DMS53 treated with DMSO at 0.1 percent for 48 hours (cell line): ENCODE measurements around the gene KCNMB1.
"Not testable (repeated sequence)": the region's sequence is repeated elsewhere in the genome, so short reads cannot be mapped to it uniquely, and the experiment has no call there.

Experiments
- DNase-seq: peaks from one replicate; lab custom pipeline; 2025; ENCODE audit not compliant: unreplicated experiment; lab: John Stamatoyannopoulos, UW

Gene KCNMB1

GRCh38 chr5:170378740-170379139 is 10.4 kb downstream of the KCNMB1 start:
- DNase-seq, result no peak

- no peak for DNase-seq
These were observed 12.1 kb downstream of the KCNMB1 start for GRCh38 chr5:170377027-170377426.

- not testable (repeated sequence) for DNase-seq
These were observed 12.6 kb downstream of the KCNMB1 start for GRCh38 chr5:170376526-170376925.

- DNase-seq, result no peak
These were observed 13.9 kb downstream of the KCNMB1 start for GRCh38 chr5:170375283-170375682.

GRCh38 chr5:170372971-170373370 is 16.2 kb downstream of the KCNMB1 start:
- no peak for DNase-seq

GRCh38 chr5:170368586-170368985 is 20.6 kb downstream of the KCNMB1 start:
- DNase-seq, result no peak

GRCh38 chr5:170366276-170366675 is 22.9 kb downstream of the KCNMB1 start:
- DNase-seq, result no peak

GRCh38 chr5:170365831-170366230 is 23.3 kb downstream of the KCNMB1 start:
- no peak for DNase-seq

- no peak for DNase-seq
These were observed 24.2 kb downstream of the KCNMB1 start for GRCh38 chr5:170365011-170365410.

- DNase-seq, result no peak
These were observed 25.5 kb downstream of the KCNMB1 start for GRCh38 chr5:170363671-170364070.

GRCh38 chr5:170362656-170363055 is 26.5 kb downstream of the KCNMB1 start:
- no peak for DNase-seq

- DNase-seq, result no peak
These were observed 27.1 kb downstream of the KCNMB1 start for GRCh38 chr5:170362102-170362501.

- DNase-seq, result no peak
These were observed 27.6 kb downstream of the KCNMB1 start for GRCh38 chr5:170361616-170362015.

- no peak for DNase-seq
These were observed 28.1 kb downstream of the KCNMB1 start for GRCh38 chr5:170361116-170361515.

- DNase-seq, result no peak
These were observed 28.5 kb downstream of the KCNMB1 start for GRCh38 chr5:170360709-170361108.

GRCh38 chr5:170357955-170358444 is 31.2 kb downstream of the KCNMB1 start:
- no peak for DNase-seq

GRCh38 chr5:170355601-170356098 is 33.5 kb downstream of the KCNMB1 start:
- no peak for DNase-seq

- no peak for DNase-seq
These were observed 35.2 kb downstream of the KCNMB1 start for GRCh38 chr5:170353961-170354360.

GRCh38 chr5:170353011-170353761 is 36.0 kb downstream of the KCNMB1 start:
- no peak for DNase-seq

- DNase-seq, result no peak
These were observed 41.0 kb downstream of the KCNMB1 start for GRCh38 chr5:170348137-170348633.

GRCh38 chr5:170347022-170347567 is 42.1 kb downstream of the KCNMB1 start:
- DNase-seq, result no peak

GRCh38 chr5:170345971-170346370 is 43.2 kb downstream of the KCNMB1 start:
- DNase-seq, result no peak
